Dedifferentiated amniotic fluid mesenchymal stem cell (primary cell): ENCODE results near the gene IL1A.

Source experiments
- DNase-seq: peaks from one replicate; pipeline ENCODE4 v3.0.0-alpha.2; 2016; ENCODE audit errors: extremely low spot score

Gene IL1A

DNA sequence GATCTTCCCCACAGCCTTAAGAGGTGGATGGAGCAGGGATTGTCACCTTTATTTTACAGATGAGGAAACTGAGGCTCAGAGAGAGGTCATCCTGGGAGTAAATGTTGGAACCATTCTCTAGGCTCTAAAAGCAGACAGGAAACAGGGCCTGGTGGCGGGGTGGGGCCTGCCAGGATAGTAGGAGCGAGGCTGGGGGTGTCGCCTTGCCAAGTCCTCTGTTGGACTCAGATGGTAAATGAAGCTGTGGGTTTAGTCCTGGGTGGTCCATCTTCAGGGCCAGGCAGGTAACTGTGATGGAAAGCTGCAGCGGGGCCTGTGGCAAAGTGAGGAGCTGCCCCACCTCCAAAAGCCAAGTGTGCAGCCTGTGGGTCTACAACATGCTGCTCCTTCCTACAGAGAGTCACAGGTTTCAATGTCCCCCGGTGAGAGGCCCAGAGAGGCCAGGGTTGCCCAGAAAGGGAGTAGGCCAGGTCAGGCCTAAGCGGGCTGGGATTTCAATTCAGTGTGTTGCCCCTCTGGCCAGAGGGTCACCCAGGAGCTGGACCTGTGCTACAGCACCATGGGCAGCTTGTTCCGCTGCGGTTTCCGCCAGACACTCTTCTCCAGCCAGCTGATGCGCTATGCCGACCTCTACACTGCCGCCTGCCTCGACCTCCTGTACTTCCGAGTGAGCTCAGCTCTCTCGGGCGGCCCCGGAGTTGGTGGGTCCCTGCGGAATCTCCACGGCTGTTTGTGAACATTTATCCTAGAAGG, 56.8 kb downstream of the IL1A start:
- DNase-seq: no peak

DNA sequence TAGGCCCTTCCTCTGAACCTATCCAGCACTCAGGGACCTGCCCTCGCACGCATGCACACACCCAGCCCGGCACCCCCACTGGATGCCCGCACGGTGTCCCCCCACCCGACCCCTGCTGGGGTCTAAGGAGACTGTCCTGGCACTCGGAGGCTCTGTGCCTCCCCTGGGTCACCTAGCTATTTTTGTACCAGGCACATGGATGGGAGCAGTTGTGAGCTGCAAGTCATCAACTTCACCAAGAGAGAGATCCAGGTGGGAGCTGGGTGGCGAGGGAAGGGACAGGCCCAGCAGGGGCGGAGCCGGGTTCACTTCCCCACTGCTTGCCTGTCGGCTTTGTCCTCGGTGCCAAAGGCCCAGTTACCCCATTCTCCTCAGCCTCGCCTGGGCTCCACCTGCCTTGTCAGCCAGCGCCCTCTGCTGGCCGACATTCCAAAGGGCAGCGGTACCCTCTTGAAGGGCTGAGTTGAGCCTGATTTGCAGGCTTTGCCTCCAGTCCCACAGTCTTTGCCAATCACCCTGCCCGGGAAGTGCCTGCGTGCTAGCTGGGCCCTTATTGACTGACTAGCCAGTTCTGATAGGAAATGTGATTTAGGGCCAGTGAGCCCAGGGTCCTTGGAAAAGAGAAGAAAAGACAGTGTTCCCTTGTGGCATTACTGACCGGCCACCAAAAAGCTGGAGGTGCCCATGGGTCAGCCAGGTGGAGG, 57.7 kb downstream of the IL1A start:
- DNase-seq: peak; percentile 91

DNA sequence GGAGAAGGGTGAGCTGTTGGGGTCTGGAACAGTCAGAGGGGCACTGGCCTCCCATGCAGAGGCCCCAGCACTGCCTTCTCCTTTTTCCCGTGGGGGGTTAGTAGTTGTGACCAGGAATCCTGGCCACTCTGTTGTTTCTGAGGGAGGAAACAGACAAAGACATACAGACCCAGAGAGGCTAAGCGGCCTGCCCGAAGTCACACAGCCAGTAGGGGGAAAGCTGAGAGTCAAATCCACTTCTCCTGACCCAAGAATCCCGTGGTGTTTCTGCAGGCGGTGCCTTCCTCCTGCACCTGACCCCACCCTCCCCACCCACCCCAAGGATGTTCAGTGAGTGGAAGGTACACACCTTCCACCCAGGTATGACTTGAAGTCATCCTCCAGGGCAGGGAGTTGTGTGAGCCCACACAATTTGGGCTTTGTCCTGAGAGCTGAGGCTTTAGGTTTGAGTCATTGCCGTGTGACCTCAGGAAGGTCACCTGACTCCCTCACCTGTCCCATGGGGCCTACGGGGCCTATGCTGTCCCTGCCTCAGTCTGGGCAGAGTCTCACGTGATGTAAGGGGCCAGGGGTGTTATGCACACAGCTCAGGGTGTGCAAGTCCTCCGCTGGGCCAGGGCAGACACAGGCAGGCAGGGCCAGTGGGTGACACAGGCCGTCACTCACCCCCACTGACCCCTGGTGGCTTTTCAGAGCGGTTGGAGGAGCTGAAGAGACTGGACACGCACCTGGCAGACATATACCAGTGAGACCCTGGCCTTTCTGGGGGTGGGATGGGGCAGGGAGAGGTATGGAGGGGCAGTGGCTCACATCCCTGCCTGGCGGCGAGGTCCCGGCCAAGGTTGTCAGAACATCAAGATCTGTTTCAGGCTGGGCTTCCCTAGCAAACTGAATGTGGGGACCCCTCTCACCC, 58.5 kb downstream of the IL1A start:
- DNase-seq: no peak

DNA sequence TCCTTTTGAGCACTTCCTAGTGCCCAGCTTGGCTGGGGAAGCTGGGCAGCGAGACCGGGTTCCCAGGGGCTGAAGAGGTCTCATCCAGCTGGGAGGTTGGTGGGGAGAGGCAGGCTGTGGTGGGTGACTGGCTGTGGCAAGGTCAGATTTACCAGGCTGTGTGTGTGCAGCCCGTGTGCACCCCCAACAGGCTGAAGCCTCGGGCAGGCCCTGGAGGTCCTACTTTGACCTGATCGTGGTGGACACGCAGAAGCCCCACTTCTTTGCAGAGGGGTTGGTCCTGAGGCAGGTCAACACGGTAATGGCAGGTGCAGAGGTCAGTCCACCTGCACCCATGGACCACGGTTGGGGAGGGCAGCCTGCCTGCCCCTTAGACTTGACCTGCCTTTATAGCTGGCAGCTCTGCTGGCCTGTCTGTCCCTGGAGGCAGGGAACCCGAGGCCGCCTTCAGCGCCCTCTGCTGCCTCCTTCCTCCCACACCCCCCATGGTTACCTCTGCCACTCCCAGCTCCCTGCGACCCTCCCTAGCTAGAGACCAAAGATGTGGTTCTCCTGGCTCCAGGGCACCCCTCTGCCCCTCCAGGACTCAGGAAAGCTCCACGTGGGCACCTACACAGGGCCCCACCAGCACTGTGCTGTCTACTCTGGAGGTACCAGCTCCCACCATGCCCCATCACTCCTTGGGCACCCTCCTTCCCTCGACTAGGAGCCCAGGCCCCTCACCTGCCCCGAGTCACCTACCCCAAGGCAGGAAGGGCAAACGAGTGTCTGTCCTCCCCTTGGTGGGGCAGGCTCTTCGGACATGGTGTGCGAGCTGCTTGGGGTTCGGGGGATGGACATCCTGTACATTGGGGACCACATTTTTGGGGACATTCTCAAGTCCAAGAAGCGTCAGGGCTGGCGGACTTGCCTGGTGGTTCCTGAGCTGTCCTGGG, 59.4 kb downstream of the IL1A start:
- no peak for DNase-seq

DNA sequence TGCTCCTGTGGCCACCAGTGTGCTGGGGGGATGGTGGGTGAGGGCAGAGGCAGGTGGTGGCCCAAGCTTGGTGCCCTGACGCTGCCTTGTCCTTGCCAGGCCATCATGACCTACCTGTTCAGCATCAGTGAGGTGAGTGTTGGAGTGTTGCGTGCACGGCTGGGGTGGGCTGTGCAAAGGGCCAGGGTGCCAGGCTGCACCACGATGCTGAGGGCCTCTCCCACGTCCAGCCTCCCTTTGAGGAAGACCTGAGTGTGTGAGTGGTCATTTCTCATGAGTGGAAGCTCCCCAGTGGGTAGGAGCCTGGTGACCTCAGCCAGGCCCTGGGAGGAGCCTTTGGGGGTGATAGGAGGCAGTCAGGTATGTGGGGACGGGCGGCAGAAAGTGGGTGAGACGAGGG, 60.3 kb downstream of the IL1A start:
- no peak for DNase-seq
